Activated CD4-positive, CD25-positive, alpha-beta regulatory T cell treated with anti-CD3 and anti-CD28 coated beads, Interleukin-2, amount 50 U/mL, for 72 hours (primary cell): ENCODE results near the gene MT2A.
"Not testable (repeated sequence)": the region's sequence is repeated elsewhere in the genome, so short reads cannot be mapped to it uniquely, and the experiment has no call there.

Experiments used
- DNase-seq: peaks from one replicate; pipeline ENCODE4 v3.0.0; 2021

Gene MT2A

GRCh38 chr16:56601325-56601724 is 7.1 kb upstream of the MT2A start:
- no peak for DNase-seq

DNA sequence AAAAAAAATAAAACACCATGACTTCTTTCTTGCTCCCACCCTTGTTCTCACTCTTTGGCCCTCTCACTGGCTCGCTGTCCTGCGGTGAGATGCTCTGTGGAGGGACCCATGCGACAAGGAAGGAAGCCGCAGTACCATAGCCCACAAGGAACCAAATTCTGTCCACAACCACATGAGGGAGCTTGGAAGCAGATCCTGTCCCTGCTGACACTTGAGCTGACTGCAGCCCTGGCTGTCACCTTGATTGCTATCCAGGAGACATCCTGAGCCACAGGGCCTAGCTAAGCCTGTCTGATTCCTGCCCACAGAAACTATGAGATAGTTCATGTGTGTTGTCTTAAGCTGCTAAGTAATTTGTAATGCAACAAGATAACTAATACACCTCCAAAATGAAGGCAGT is 4.8 kb upstream of the MT2A start:
- no peak for DNase-seq

- no peak for DNase-seq
These were observed 3.4 kb upstream of the MT2A start for GRCh38 chr16:56604966-56605365.

DNA sequence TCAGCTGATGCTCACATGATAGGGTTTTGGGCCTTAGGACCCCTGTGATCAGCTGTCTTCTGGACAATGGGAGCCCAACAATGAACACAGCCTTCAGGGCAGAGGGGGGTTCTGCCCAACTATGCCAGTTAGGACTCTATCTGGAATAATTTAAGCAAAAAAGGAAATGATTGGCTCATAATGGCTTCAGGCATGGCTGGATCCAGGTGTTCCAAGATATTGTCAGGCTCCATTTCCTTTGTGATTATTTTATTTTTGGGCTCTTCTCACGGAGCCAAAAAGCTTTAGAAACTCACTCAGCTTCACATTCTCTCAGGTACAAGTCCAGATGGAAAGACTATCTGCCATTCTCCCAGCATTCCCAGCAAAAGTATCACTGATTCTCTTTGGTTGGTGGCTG is 2.9 kb upstream of the MT2A start:
- DNase-seq, result no peak

DNA sequence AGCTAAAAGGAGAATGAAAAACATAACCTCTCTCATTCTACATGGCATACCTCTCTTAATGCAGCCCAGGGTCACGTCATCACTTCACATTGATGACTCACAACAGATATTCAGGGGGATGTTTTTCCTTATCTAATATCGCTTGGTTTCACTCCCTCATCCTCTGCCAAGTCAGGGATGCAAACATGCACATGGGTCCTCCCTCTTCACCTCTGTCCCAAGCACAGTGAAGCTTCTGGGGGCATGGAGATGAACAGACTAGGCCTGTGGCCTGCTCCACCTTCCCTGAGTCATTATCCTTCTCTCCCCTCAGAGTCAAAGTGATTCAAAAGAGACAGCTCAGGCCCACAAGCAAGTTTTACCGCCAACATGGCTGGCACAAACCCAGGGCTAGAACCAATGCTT is 2.3 kb upstream of the MT2A start:
- no peak for DNase-seq

DNA sequence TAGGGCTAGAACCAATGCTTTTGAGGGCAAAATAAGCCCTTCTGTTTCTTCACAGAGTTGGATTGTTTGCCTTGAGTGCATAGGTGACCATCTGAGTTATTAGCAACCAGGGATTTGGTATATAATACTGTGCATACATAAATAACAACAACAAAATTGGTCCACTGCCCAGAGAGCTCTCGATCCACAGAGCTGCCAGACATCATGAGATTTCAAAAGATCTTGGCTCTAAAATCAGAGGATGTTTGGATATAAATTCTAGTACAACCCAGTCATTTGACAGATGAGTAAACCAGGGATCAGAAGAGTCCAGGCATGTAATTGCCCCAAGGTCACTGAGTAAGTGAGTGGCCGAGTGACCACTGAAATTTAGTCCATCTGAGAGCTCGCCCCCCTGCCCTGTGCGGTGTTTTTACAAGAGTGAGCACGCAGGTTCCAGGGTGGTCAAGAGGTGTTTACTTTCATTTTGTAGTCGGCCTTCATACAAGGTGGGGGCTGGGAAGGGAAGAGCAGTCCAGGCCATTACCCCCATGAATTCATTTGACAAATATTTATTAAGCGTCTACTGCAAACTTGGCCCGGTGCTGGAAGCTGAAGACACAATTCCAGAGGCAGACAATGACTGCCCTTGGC is 1.8 kb upstream of the MT2A start:
- no peak for DNase-seq

- no peak for DNase-seq
These were observed 1.2 kb upstream of the MT2A start for GRCh38 chr16:56607109-56607618.

GRCh38 chr16:56607675-56608042 is 725 bp upstream of the MT2A start:
- DNase-seq, result no peak

- no peak for DNase-seq
These were observed 585 bp downstream of the MT2A start for GRCh38 chr16:56608876-56609462.

GRCh38 chr16:56609463-56609921 is 1.1 kb downstream of the MT2A start:
- peak; percentile 51 for DNase-seq

DNA sequence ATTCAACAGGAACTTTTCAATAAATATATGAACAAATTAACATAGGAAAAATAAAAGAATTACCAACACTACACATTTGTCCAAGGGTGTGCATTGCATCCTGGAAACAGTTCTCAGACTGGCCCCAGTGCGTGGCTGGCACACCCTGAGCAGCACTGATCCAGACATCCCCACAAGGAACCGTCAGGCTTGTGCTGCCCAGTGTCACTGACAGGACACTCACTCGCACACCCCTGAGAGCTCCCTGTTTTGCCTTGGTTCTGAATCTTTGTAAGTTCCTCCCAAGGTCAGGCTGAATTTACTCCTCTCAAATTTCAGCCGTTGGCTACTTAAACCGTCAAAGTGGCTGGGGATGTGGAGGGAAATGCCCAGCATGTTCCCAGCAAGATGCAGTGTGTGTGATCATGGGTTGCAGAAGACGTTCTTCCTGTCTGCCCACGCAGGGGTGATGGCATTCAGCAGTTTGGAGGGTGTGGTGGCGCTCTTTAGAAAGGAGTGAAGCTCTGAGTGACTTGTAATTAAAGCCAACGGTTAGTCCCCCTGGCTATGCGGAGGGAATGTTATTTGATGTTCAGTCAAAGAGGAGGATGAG is 1.7 kb downstream of the MT2A start:
- peak; percentile 66 for DNase-seq

DNA sequence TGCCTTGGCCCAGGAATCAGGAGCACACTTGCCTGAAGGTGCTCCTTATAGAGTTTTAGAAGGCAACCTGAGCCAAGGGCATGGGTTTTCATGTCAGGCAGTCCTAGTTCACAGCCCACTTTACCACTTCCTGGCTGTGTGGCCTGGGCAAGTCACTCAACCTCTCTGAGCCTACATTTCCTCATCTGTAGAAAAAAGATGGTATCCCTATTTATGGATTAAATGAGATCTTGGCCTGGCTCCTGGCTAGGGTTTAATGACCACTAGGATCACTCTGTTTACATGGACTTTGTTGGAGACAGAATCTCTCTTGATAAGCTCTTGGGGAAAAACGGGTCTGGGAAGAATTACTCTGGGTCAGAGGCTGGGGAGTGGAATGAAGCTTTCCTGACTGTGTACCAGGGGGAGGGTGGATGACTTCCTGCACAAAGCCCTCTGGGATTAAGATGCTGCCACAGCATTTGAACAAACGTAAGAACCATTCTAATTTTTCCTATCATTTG is 2.3 kb downstream of the MT2A start:
- peak; percentile 48 for DNase-seq

DNA sequence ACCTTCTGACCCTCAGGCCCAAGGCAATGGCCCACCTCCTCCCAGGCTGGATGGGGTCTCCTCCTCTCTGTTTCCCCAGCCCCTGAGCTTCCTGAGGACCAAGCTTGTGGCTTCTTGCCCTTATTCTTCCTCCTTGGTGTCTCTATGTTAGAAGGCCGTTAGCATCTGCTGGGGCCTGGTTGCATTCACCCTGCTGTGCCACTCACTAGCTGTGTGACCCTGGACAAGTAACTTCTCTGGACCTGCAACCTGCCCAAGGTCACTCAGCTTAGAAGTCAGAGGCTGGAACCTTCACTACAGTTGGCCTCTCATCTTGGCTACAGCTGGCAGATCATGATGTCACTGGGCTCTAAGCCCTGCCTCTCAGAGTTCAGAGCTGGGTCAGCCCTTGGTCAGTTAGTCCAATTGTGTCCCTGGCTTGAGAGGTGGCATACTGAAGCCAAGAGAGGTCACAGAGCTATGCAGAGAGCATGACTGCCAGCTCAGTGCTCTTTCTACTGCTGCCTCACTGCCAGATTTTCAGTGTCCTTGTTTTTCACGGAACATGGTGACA is 3.0 kb downstream of the MT2A start:
- no peak for DNase-seq

DNA sequence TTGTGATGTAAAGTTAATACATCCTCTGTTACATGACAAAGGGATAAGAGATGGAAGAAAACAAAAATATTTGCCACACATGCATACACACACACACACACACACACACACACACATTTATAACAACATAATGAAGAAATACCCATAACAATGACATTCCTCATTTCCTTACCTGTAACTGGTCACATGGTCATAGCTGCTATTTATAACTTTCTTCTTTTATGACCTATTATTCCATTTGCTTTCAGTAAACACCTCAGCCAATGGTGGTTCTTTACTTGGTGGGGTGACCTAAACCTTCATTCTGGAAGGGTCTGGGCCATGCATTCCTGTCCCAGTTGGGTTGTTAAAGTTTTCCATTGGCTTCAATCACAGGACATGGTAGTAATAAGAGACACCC is 5.3 kb downstream of the MT2A start:
- DNase-seq, result no peak

DNA sequence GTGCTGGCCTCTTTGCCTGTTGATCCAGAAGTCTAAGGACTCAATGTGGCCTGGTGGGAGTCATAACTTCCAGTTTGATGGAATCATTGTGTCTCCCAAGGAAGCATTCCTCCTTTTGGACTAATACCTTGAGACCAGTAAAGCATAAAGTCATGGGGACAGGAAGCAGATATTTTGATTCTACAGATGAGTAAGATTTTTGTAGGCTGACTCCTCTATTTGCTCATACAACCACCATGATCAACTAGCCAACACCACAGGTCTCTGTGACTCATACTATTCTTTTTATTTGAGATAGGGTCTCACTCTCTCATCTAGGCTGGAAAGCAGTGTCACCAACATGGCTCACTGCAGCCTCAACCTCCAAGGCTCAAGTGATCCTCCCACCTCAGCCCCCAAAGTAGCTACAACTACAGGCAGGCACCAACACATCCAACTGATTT is 6.2 kb downstream of the MT2A start:
- no peak for DNase-seq

GRCh38 chr16:56615353-56615752 is 7.0 kb downstream of the MT2A start:
- DNase-seq, result no peak

GRCh38 chr16:56616608-56617211 is 8.3 kb downstream of the MT2A start:
- no peak for DNase-seq

DNA sequence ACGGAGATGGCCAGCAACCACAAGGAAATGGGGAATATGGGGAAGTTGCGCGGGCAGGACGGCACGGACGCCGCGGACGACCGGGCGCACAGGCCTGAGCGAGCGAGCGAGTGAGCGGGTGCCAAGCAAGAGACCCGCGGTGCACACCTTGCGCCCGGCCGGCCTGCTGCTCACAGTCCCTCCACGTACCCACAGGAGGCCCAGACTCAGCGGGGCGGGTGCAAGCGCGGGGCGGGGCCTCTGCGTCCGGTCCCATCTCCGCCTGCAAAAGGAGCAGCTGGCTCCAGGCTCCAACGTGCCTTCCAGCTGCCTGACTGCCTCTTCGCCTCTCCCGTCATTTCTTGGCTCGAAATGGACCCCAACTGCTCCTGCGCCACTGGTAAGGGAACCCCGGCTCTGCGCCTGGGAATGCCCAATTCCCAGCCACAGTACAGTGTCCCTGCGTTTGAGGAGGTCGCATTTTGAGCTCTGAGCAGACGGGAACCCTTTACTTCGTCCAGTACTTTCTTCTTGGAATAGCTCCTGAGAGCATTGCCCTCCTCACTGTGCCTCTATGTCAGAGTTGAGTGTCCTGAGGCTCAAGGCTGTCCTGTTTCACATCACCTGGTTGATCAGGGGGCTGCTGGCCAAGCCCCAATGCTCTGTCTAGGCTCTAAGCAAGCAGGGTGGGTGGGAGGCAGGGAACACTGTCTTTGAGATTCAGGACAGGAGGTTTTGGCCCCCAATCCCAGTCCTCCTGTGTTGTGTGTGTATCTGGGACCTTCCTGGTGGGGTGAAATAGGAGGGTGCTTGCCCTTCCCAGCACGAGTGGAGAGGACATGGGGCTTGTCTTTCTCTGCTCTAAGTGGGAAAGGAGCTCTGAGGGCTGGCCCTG is 9.1 kb downstream of the MT2A start:
- peak; percentile 53 for DNase-seq

DNA sequence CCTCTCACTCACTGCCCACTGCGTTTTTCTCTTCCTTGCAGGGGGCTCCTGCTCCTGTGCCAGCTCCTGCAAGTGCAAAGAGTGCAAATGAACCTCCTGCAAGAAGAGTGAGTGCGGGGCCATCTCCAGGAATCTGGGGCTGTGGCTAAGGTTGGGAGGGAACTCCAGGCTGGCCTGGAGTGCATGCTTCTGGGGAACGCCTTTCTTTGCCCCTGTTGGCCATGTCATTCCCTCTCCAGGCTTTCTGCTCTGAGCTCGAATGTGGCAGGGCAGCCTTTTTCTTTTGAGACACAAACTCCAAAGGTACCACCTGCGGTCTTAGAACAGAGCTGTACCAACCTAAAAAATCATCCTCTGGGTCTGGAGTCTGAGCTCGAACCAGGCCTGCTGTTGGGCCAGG is 9.8 kb downstream of the MT2A start:
- DNase-seq, result no peak

- no peak for DNase-seq
These were observed 12.0 kb downstream of the MT2A start for GRCh38 chr16:56620339-56620897.

GRCh38 chr16:56621665-56622445 is 13.5 kb downstream of the MT2A start:
- not testable (repeated sequence) for DNase-seq
